HTR-8/SVneo (cell line): Measurements from ENCODE around the gene GMCL1.
"Not testable (repeated sequence)": the region's sequence is repeated elsewhere in the genome, so short reads cannot be mapped to it uniquely, and the experiment has no call there.

Experiments
- DNase-seq: peaks from one replicate; pipeline ENCODE4 v3.0.0; 2011; ENCODE audit warnings: low spot score, mixed read lengths; ENCODE audit not compliant: insufficient read length
- FAIRE-seq: peaks from 2 replicates; lab custom pipeline; 2011; peaks lifted over from hg19 to GRCh38; lab: Jason Lieb, UNC

Gene GMCL1

GRCh38 chr2:69829256-69830044 is at the start of gene GMCL1:
TSS of gene GMCL1 (plus strand) at chr2:69829660. CDS start at chr2:69829893, 233 bp downstream.
- FAIRE-seq: peak; percentile 99
- DNase-seq: peak; percentile 96

- no peak for FAIRE-seq
- DNase-seq: no peak
These were observed 48.5 kb upstream of the GMCL1 start for GRCh38 chr2:69780921-69781320.

- FAIRE-seq: no peak
- no peak for DNase-seq
These were observed 47.9 kb upstream of the GMCL1 start for GRCh38 chr2:69781321-69782248.

GRCh38 chr2:69784228-69784627 is 45.2 kb upstream of the GMCL1 start:
- no peak for DNase-seq
- no peak for FAIRE-seq

- FAIRE-seq: no peak
- DNase-seq: no peak
These were observed 44.1 kb upstream of the GMCL1 start for GRCh38 chr2:69785358-69785757.

- FAIRE-seq: no peak
- no peak for DNase-seq
These were observed 43.4 kb upstream of the GMCL1 start for GRCh38 chr2:69786052-69786560.

GRCh38 chr2:69789175-69789721 is 40.2 kb upstream of the GMCL1 start:
- DNase-seq (peak; percentile 69), FAIRE-seq (peak; percentile 96)

- no peak for FAIRE-seq
- DNase-seq: no peak
These were observed 39.5 kb upstream of the GMCL1 start for GRCh38 chr2:69789772-69790600.

GRCh38 chr2:69790601-69790959 is 38.9 kb upstream of the GMCL1 start:
- DNase-seq (no peak), FAIRE-seq (no peak)

- DNase-seq (no peak), FAIRE-seq (no peak)
These were observed 38.4 kb upstream of the GMCL1 start for GRCh38 chr2:69791045-69791444.

- FAIRE-seq: no peak
- DNase-seq: no peak
These were observed 33.3 kb upstream of the GMCL1 start for GRCh38 chr2:69796174-69796573.

GRCh38 chr2:69797235-69797634 is 32.2 kb upstream of the GMCL1 start:
- DNase-seq (no peak), FAIRE-seq (no peak)

GRCh38 chr2:69797836-69798289 is 31.6 kb upstream of the GMCL1 start:
- peak; percentile 39 for DNase-seq

GRCh38 chr2:69798290-69798908 is 31.1 kb upstream of the GMCL1 start:
- peak; percentile 26 for DNase-seq
- no peak for FAIRE-seq

More at GRCh38 chr2:69797836-69798289, 31.6 kb upstream of the GMCL1 start:
- no peak for FAIRE-seq

- no peak for DNase-seq
- FAIRE-seq: no peak
These were observed 30.4 kb upstream of the GMCL1 start for GRCh38 chr2:69798909-69799526.

GRCh38 chr2:69801745-69802290 is 27.6 kb upstream of the GMCL1 start:
- DNase-seq (no peak), FAIRE-seq (no peak)

- not testable (repeated sequence) for FAIRE-seq, DNase-seq
These were observed 26.6 kb upstream of the GMCL1 start for GRCh38 chr2:69802781-69803367.

GRCh38 chr2:69804416-69804815 is 25.0 kb upstream of the GMCL1 start:
- DNase-seq (no peak), FAIRE-seq (no peak)
